H9 (cell line): Measurements from ENCODE around the gene CHMP2A. TPM values are rescaled to one million over a fixed set of nuclear protein-coding genes. Genes with fewer than 3 reads are reported as not detected.

Experiments
- DNase-seq: peaks from one replicate; pipeline ENCODE4 v3.0.0-alpha.2; 2017
- H2AFZ ChIP-seq: one replicate; pipeline ENCODE4 v1.6.1; 2013; ENCODE audit warnings: mild to moderate bottlenecking, low read length, control low read depth, moderate library complexity
- H2AK5ac ChIP-seq: 2 replicates; pipeline ENCODE4 v1.6.1; 2013; ENCODE audit warnings: low read length, control low read depth, mixed read lengths; ENCODE audit not compliant: insufficient read length
- H2BK120ac ChIP-seq: one replicate; pipeline ENCODE4 v1.6.1; 2013; ENCODE audit warnings: low read depth, mild to moderate bottlenecking, low read length, control low read depth, inconsistent platforms; ENCODE audit not compliant: poor library complexity, severe bottlenecking
- H2BK12ac ChIP-seq: 2 replicates; pipeline ENCODE4 v1.6.1; 2013; ENCODE audit warnings: low read length, control low read depth, mixed read lengths, low read depth; ENCODE audit not compliant: insufficient read length
- H2BK15ac ChIP-seq: 2 replicates; pipeline ENCODE4 v1.6.1; 2013; ENCODE audit warnings: low read depth, low read length, control low read depth
- H2BK20ac ChIP-seq: one replicate; pipeline ENCODE4 v1.6.1; 2013; ENCODE audit warnings: low read depth, mild to moderate bottlenecking, low read length, control low read depth, inconsistent platforms; ENCODE audit not compliant: poor library complexity, severe bottlenecking
- H2BK5ac ChIP-seq: 2 replicates; pipeline ENCODE4 v1.6.1; 2013; ENCODE audit warnings: low read length, control low read depth, mixed read lengths; ENCODE audit not compliant: insufficient read length
- H3K14ac ChIP-seq: 2 replicates; pipeline ENCODE4 v1.6.1; 2013; ENCODE audit warnings: low read length, control low read depth; ENCODE audit not compliant: insufficient read depth
- H3K18ac ChIP-seq: 2 replicates; pipeline ENCODE4 v1.6.1; 2013; ENCODE audit warnings: low read depth, mild to moderate bottlenecking, mixed read lengths, low read length, control low read depth; ENCODE audit not compliant: insufficient read length
- H3K23ac ChIP-seq: 2 replicates; pipeline ENCODE4 v1.6.1; 2013; ENCODE audit warnings: low read length, control low read depth, mixed read lengths, low read depth; ENCODE audit not compliant: insufficient read length
- H3K23me2 ChIP-seq: 2 replicates; pipeline ENCODE4 v1.6.1; 2013; ENCODE audit warnings: low read depth, mild to moderate bottlenecking, mixed read lengths, low read length, control low read depth; ENCODE audit not compliant: insufficient read length, poor library complexity, severe bottlenecking
- H3K27ac ChIP-seq: 2 replicates; pipeline ENCODE4 v1.5.1; 2013; ENCODE audit warnings: low read length, control low read depth, mixed read lengths, low read depth; ENCODE audit not compliant: insufficient read length
- H3K27me3 ChIP-seq: 2 replicates; pipeline ENCODE4 v1.6.1; 2013; ENCODE audit warnings: low read length, control low read depth, inconsistent platforms; ENCODE audit not compliant: insufficient read depth
- H3K4ac ChIP-seq: 2 replicates; pipeline ENCODE4 v1.6.1; 2013; ENCODE audit warnings: low read depth, mild to moderate bottlenecking, control low read depth, inconsistent platforms, low read length, moderate library complexity
- H3K4me1 ChIP-seq: 2 replicates; pipeline ENCODE4 v1.6.1; 2013; ENCODE audit warnings: low read length, control low read depth, inconsistent platforms; ENCODE audit not compliant: insufficient read depth
- H3K4me2 ChIP-seq: 2 replicates; pipeline ENCODE4 v1.6.1; 2013; ENCODE audit warnings: low read length, control low read depth, mixed read lengths; ENCODE audit not compliant: insufficient read length, insufficient read depth
- H3K56ac ChIP-seq: 2 replicates; pipeline ENCODE4 v1.6.1; 2013; ENCODE audit warnings: low read depth, mild to moderate bottlenecking, mixed read lengths, low read length, control low read depth; ENCODE audit not compliant: insufficient read length
- H3K79me1 ChIP-seq: 2 replicates; pipeline ENCODE4 v1.6.1; 2013; ENCODE audit warnings: low read depth, mild to moderate bottlenecking, moderate library complexity, low read length, control low read depth, inconsistent platforms; ENCODE audit not compliant: insufficient read depth, poor library complexity, severe bottlenecking
- H3K79me2 ChIP-seq: 2 replicates; pipeline ENCODE4 v1.6.1; 2013; ENCODE audit warnings: low read length, control low read depth, inconsistent platforms; ENCODE audit not compliant: insufficient read depth
- H3K9ac ChIP-seq: 2 replicates; pipeline ENCODE4 v1.6.1; 2013; ENCODE audit warnings: low read length, control low read depth, mixed read lengths; ENCODE audit not compliant: insufficient read length; ENCODE audit errors: extremely low read depth
- H3K9me3 ChIP-seq: one replicate; pipeline ENCODE4 v1.6.1; 2013; ENCODE audit warnings: low read depth, low read length, inconsistent platforms; ENCODE audit not compliant: control insufficient read depth
- H3T11ph ChIP-seq: one replicate; pipeline ENCODE4 v1.6.1; 2013; ENCODE audit warnings: mild to moderate bottlenecking, low read length, control low read depth, inconsistent platforms
- H4K20me1 ChIP-seq: one replicate; pipeline ENCODE4 v1.6.1; 2013; ENCODE audit not compliant: control insufficient read depth, insufficient read length, insufficient read depth
- H4K5ac ChIP-seq: 2 replicates; pipeline ENCODE4 v1.6.1; 2013; ENCODE audit warnings: low read depth, mild to moderate bottlenecking, mixed read lengths, low read length, control low read depth; ENCODE audit not compliant: insufficient read length
- H4K8ac ChIP-seq: replicated peaks from 2 replicates; pipeline ENCODE4 v1.6.1; 2013; ENCODE audit warnings: low read length, control low read depth, mixed read lengths, low read depth; ENCODE audit not compliant: insufficient read length
- H4K91ac ChIP-seq: 2 replicates; pipeline ENCODE4 v1.6.1; 2013; ENCODE audit warnings: low read depth, mild to moderate bottlenecking, moderate library complexity, mixed read lengths, low read length, control low read depth; ENCODE audit not compliant: insufficient read length
- H3K27ac Mint-ChIP-seq, 3 experiments: 2 replicates in 2 of 3; 3 replicates in 1 of 3; pipeline ENCODE4 v1.8.0; 2020 to 2021; ENCODE audit warnings: mixed read lengths in 3 of 3, mild to moderate bottlenecking in 1 of 3, moderate library complexity in 1 of 3
- H3K27me3 Mint-ChIP-seq: 2 replicates; pipeline ENCODE4 v1.8.0; 2021; ENCODE audit warnings: low read depth, mild to moderate bottlenecking, moderate library complexity, mixed read lengths
- H3K36me3 Mint-ChIP-seq, 3 experiments: 2 replicates in 2 of 3; 3 replicates in 1 of 3; pipeline ENCODE4 v1.8.0; 2020 to 2021; ENCODE audit warnings: low read depth in 3 of 3, mixed read lengths in 3 of 3; ENCODE audit not compliant: insufficient read depth in 1 of 3
- H3K4me1 Mint-ChIP-seq, 2 experiments: 2 replicates each; pipeline ENCODE4 v1.8.0; 2020; ENCODE audit warnings: mixed read lengths in 2 of 2
- H3K4me3 Mint-ChIP-seq, 2 experiments: 2 replicates in 1 of 2; 3 replicates in 1 of 2; pipeline ENCODE4 v1.8.0; 2020 to 2021; ENCODE audit warnings: mild to moderate bottlenecking in 2 of 2, mixed read lengths in 2 of 2, moderate library complexity in 1 of 2
- H3K9me3 Mint-ChIP-seq, 2 experiments: 2 replicates in 1 of 2; 3 replicates in 1 of 2; pipeline ENCODE4 v1.8.0; 2020; ENCODE audit warnings: mild to moderate bottlenecking in 2 of 2, mixed read lengths in 2 of 2, moderate library complexity in 1 of 2
- WGBS: extraction: QIAGEN DNeasy Blood & Tissue Kit; methylation state at CpG from one replicate; pipeline ENCODE4 v1.1.7; 2013; ENCODE audit warnings: missing lambda C conversion rate, low lambda C conversion rate, mixed read lengths; ENCODE audit not compliant: insufficient read length; ENCODE audit errors: extremely low coverage; 5-methylcytosine and 5-hydroxymethylcytosine counted together
- total RNA-seq: library from RNA; stranded (reverse); gene quantifications from 2 replicates; pipeline ENCODE4 v1.2.1, GENCODE V29; 2021
- TF ChIP-seq, protein P1 (sequence below): fragments of 200-600 bp; sonication (generic); conservative IDR thresholded peaks from 3 replicates; pipeline ENCODE4 v1.8.0; 2021; ENCODE audit warnings: antibody characterized with exemption, mild to moderate bottlenecking

The CHMP2A gene
- total RNA-seq, 1 experiment from 2014 or later: 109 TPM

DNA sequence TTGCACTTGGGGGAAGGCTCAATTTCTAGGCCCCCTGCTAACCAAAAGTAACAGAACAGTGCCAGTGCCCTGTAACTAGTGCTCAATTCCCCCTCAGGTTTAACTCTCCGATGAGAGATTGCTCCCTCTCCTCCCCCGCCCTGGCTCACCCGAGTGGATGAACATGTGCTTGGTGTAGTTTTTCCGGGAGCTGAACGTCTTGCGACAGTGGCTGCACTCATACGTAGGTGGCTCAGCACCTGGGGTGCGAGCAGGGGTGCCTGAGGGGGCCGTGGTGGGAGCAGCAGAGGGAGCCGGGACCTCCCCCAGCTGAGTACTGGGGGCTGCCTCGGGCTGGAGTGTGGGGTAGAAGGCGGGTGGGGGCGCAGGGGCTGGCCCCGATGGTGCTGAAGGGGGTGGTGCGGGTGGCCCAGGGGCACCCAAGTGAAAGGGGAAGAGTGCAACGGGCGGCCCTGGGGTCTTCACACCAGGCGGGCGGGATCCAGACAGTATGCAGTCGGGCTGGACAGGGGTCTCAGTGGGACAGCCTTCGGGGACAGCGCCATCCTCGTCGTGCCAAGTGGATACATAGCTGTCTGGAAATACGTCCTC lies 38.6 kb downstream of the CHMP2A start:
- no peak for DNase-seq
- Histone ChIP-seq H3K56ac (no peak overlapping the region), H2BK5ac (no peak overlapping the region), H4K8ac (no peak overlapping the region), H3K23ac (no peak overlapping the region), H3K27ac (no peak overlapping the region), H3K79me1 (no peaks in the 10 kb centered on the region), H2BK120ac (no peak overlapping the region), H3K23me2 (peaks cover 23% of the 10 kb centered on the region), H2BK20ac (no peak overlapping the region), H4K91ac (no peak overlapping the region), H3K9me3 (no peaks in the 10 kb centered on the region), H4K20me1 (no peaks in the 10 kb centered on the region), H2BK12ac (no peak overlapping the region), H3K4me2 (no peak overlapping the region), H3K27me3 (no peaks in the 10 kb centered on the region), H3K4me1 (no peaks in the 10 kb centered on the region; the same call in 1 of the 2 replicates), H2AFZ (no peak overlapping the region), H3K4ac (no peak overlapping the region), H3K14ac (no peak overlapping the region), H3K9ac (no peak overlapping the region), H3K79me2 (peaks cover 2% of the 10 kb centered on the region; the same call in 1 of the 2 replicates), H2AK5ac (no peak overlapping the region), H3K18ac (no peak overlapping the region), H2BK15ac (no peak overlapping the region), H4K5ac (no peak overlapping the region), H3T11ph (no peak overlapping the region)
- TF ChIP-seq, protein P1, sequence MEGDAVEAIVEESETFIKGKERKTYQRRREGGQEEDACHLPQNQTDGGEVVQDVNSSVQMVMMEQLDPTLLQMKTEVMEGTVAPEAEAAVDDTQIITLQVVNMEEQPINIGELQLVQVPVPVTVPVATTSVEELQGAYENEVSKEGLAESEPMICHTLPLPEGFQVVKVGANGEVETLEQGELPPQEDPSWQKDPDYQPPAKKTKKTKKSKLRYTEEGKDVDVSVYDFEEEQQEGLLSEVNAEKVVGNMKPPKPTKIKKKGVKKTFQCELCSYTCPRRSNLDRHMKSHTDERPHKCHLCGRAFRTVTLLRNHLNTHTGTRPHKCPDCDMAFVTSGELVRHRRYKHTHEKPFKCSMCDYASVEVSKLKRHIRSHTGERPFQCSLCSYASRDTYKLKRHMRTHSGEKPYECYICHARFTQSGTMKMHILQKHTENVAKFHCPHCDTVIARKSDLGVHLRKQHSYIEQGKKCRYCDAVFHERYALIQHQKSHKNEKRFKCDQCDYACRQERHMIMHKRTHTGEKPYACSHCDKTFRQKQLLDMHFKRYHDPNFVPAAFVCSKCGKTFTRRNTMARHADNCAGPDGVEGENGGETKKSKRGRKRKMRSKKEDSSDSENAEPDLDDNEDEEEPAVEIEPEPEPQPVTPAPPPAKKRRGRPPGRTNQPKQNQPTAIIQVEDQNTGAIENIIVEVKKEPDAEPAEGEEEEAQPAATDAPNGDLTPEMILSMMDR: no peak
- Mint-ChIP-seq H3K36me3 (peaks cover 9 to 19% (median 13%) of the 10 kb centered on the region in 3 experiments; a peak in 6 of 7 replicates), H3K27ac (peak overlapping the region; percentile 34 to 95 (median 83); a peak in 4 of 7 replicates), H3K9me3 (peaks cover 0 to 3% of the 10 kb centered on the region in 2 experiments; a peak in 1 of 5 replicates), H3K4me1 (peaks cover 36 to 37% of the 10 kb centered on the region in 2 experiments), H3K27me3 (peaks cover 3% of the 10 kb centered on the region), H3K4me3 (peak overlapping the region; percentile 68 to 70)
- no CpG with 5 or more reads among the region's 25 CpGs for WGBS
